Left ventricle myocardium inferior (tissue), 1 donor: Measurements from ENCODE around the gene KCNJ16. TPM values are rescaled to one million over a fixed set of nuclear protein-coding genes. Genes with fewer than 3 reads are reported as not detected.

Source experiments
- DNase-seq: peaks from one replicate; pipeline ENCODE4 v3.0.0-alpha.2; 2020
- H3K27ac ChIP-seq: fragments of 200-600 bp; replicated peaks from 2 replicates; pipeline ENCODE4 v1.8.0; 2021
- H3K27me3 ChIP-seq: fragments of 200-600 bp; 2 replicates; pipeline ENCODE4 v1.8.0; 2021; ENCODE audit warnings: low read depth
- H3K36me3 ChIP-seq: fragments of 200-600 bp; 2 replicates; pipeline ENCODE4 v1.8.0; 2021
- H3K4me1 ChIP-seq: fragments of 200-600 bp; 2 replicates; pipeline ENCODE4 v1.8.0; 2021
- H3K4me3 ChIP-seq: fragments of 200-600 bp; 2 replicates; pipeline ENCODE4 v1.8.0; 2021; ENCODE audit warnings: mild to moderate bottlenecking, moderate library complexity
- H3K9me3 ChIP-seq: fragments of 200-600 bp; replicated peaks from 2 replicates; pipeline ENCODE4 v1.8.0; 2021
- intact Hi-C: fragments of 100-400 bp; cut with micrococcal nuclease; formaldehyde crosslinking; loops from one replicate; pipeline ENCODE4 v1.11.0; 2022
- total RNA-seq: library from RNA; stranded (reverse); fragmentation: NEBNext Ultra II Directional; extraction: Animal tissue kit (Norgen Biotek cat#: 25700); gene quantifications from one replicate; pipeline ENCODE4 v1.2.1, GENCODE V29; 2021
- TF ChIP-seq, protein P1 (sequence below): fragments of 200-600 bp; IDR thresholded peaks from 2 replicates; pipeline ENCODE4 v1.8.0; 2021; ENCODE audit warnings: antibody characterized with exemption, mild to moderate bottlenecking, borderline replicate concordance
- donor health status: DM: no; HTN: yes; CAD: no; lungs with severe emphysema.

KCNJ16 gene
- total RNA-seq, 1 donor from 2014 or later, result not detected

- TF ChIP-seq, protein P1, sequence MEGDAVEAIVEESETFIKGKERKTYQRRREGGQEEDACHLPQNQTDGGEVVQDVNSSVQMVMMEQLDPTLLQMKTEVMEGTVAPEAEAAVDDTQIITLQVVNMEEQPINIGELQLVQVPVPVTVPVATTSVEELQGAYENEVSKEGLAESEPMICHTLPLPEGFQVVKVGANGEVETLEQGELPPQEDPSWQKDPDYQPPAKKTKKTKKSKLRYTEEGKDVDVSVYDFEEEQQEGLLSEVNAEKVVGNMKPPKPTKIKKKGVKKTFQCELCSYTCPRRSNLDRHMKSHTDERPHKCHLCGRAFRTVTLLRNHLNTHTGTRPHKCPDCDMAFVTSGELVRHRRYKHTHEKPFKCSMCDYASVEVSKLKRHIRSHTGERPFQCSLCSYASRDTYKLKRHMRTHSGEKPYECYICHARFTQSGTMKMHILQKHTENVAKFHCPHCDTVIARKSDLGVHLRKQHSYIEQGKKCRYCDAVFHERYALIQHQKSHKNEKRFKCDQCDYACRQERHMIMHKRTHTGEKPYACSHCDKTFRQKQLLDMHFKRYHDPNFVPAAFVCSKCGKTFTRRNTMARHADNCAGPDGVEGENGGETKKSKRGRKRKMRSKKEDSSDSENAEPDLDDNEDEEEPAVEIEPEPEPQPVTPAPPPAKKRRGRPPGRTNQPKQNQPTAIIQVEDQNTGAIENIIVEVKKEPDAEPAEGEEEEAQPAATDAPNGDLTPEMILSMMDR, result no peak
- intact Hi-C loops, result no loop called here
- peaks cover 22% of the 10 kb centered on the region for H3K4me1 ChIP-seq
- no peaks in the 10 kb centered on the region for H3K9me3 ChIP-seq
- no peaks in the 10 kb centered on the region for H3K27me3 ChIP-seq
- H3K4me3 ChIP-seq, result no peak overlapping the region
- DNase-seq, result no peak
- no peaks in the 10 kb centered on the region for H3K36me3 ChIP-seq
- peak overlapping the region; percentile 58 for H3K27ac ChIP-seq
Measured at GRCh38 chr17:70109497-70109896, 34.5 kb downstream of the KCNJ16 start.

- Histone ChIP-seq H3K4me3 (no peak overlapping the region), H3K4me1 (peaks cover 22% of the 10 kb centered on the region), H3K27me3 (no peaks in the 10 kb centered on the region), H3K9me3 (no peaks in the 10 kb centered on the region), H3K36me3 (no peaks in the 10 kb centered on the region), H3K27ac (peak overlapping the region; percentile 58)
- TF ChIP-seq, protein P1, result no peak
- no peak for DNase-seq
- intact Hi-C loops, result no loop called here
Measured at GRCh38 chr17:70110443-70110880, 35.4 kb downstream of the KCNJ16 start.

DNA sequence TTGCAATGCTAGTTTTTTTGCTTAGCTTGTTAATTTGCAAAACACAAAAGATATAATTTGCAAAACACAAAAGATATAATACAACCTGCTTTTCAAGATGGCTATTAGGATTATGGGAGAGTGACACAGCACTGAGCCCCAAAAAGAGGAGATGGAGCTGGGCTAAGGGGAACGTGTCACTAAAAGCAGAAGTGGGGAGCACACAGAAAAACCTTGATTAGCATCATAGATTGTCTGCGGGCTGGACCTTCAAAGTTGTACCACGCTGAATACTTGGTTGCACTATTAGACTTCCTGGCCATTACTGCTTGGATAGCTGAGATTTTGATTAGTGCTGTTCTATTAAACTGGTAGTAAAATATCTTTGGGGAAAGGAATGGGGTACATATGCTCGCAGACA is 36.2 kb downstream of the KCNJ16 start:
- TF ChIP-seq, protein P1, result no peak
- Histone ChIP-seq H3K27me3 (no peaks in the 10 kb centered on the region), H3K4me3 (no peak overlapping the region), H3K36me3 (no peaks in the 10 kb centered on the region), H3K9me3 (no peaks in the 10 kb centered on the region), H3K27ac (no peak overlapping the region), H3K4me1 (peaks cover 22% of the 10 kb centered on the region)
- DNase-seq, result no peak
- intact Hi-C loops, result no loop called here

- H3K27me3 ChIP-seq, result no peaks in the 10 kb centered on the region
- intact Hi-C loops, result no loop called here
- peaks cover 15% of the 10 kb centered on the region for H3K9me3 ChIP-seq
- H3K4me1 ChIP-seq, result peaks cover 13% of the 10 kb centered on the region
- H3K27ac ChIP-seq, result no peak overlapping the region
- H3K4me3 ChIP-seq, result no peak overlapping the region
- TF ChIP-seq, protein P1, result no peak
- no peaks in the 10 kb centered on the region for H3K36me3 ChIP-seq
- DNase-seq, result no peak
Measured at GRCh38 chr17:70114405-70114804, 39.4 kb downstream of the KCNJ16 start.

DNA sequence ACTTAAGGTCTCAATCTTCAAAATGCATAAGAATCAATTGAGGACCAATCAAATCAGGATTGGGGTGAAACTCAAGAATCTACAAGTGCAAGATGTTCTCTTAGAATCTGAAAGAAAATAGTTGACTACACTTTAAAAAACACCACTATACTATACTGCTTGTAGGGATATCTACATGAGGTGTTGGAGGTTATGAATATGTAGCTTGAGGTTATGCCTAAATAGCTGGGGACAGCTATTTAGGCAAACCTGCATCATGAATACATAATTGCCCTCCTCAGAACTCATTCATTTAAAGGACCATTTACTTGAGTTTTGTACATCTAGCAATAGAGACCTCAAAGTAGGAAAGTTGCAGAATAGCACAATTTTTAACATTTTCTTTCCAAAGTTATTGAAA is 40.1 kb downstream of the KCNJ16 start:
- no peaks in the 10 kb centered on the region for H3K36me3 ChIP-seq
- no peak for DNase-seq
- no peaks in the 10 kb centered on the region for H3K27me3 ChIP-seq
- no peak overlapping the region for H3K27ac ChIP-seq
- peaks cover 6% of the 10 kb centered on the region for H3K4me1 ChIP-seq
- peaks cover 23% of the 10 kb centered on the region for H3K9me3 ChIP-seq
- H3K4me3 ChIP-seq, result no peak overlapping the region
- intact Hi-C loops, result no loop called here
- TF ChIP-seq, protein P1, result no peak

DNA sequence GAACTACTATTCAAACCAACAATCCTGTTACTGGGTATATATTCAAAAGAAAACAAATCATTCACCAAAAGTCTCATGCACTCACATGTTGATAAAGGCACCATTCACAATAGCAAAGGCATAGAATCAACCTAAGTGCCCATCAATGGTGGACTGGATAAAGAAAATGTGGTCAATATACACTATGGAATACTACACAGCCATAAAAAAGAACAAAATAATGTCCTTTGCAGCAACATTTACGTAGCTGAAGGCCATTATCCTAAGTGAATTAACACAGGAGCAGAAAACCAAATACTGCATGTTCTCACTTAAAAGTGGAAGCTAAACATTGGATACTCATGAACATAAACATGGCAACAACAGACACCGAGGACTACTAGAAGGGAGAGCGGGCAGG is 41.9 kb downstream of the KCNJ16 start:
- DNase-seq, result no peak
- Histone ChIP-seq H3K9me3 (peaks cover 27% of the 10 kb centered on the region), H3K36me3 (no peaks in the 10 kb centered on the region), H3K4me3 (no peak overlapping the region), H3K27ac (no peak overlapping the region), H3K27me3 (no peaks in the 10 kb centered on the region), H3K4me1 (peaks cover 11% of the 10 kb centered on the region)
- TF ChIP-seq, protein P1, result no peak
- intact Hi-C loops, result no loop called here
